ENCODE data around the gene ARMC3.

GRCh38 chr10:23031318-23031717 is 103.5 kb downstream of the ARMC3 start:
- TF ChIP-seq CTCF (conservative IDR thresholded peaks at IDR 0.05; ENCODE audit: low read length) (no peak), EZH2phosphoT487 (IDR thresholded peaks at IDR 0.05; ENCODE audit: borderline replicate concordance, low read depth, low read length) (no peak)

Data from OCI-LY7 (cell line).